Neural cell (in vitro differentiated cells): ENCODE measurements around the gene DHDH. TPM values are rescaled to one million over a fixed set of nuclear protein-coding genes. Genes with fewer than 3 reads are reported as not detected.
"Not testable (repeated sequence)": the region's sequence is repeated elsewhere in the genome, so short reads cannot be mapped to it uniquely, and the experiment has no call there.

Experiments
- H2AFZ ChIP-seq: fragments of 200-600, 300-800 bp; sonication (generic), shearing (Covaris generic); 2 replicates; pipeline ENCODE4 v1.6.0; 2014; ENCODE audit warnings: low read depth, mild to moderate bottlenecking, antibody characterized with exemption, low read length, moderate library complexity
- H3F3A ChIP-seq: fragments of 200-600 bp; shearing (Covaris generic); 2 replicates; pipeline ENCODE4 v1.6.1; 2016; ENCODE audit warnings: mild to moderate bottlenecking, moderate library complexity, mixed read lengths, antibody characterized with exemption, low read length; ENCODE audit not compliant: insufficient read depth, poor library complexity, severe bottlenecking
- H3K27ac ChIP-seq: fragments of 200-600, 300-800 bp; sonication (generic), shearing (Covaris generic); 2 replicates; pipeline ENCODE4 v1.5.1; 2014; ENCODE audit warnings: mild to moderate bottlenecking, low read length, moderate library complexity
- H3K27me3 ChIP-seq: fragments of 300-800, 200-600 bp; sonication (generic), shearing (Covaris generic); 2 replicates; pipeline ENCODE4 v1.6.0; 2014; ENCODE audit warnings: mild to moderate bottlenecking, low read depth, low read length, moderate library complexity; ENCODE audit not compliant: insufficient read depth
- H3K36me3 ChIP-seq: fragments of 300-800, 200-600 bp; sonication (generic), shearing (Covaris generic); 2 replicates; pipeline ENCODE4 v1.5.1; 2014; ENCODE audit warnings: mild to moderate bottlenecking, antibody characterized with exemption, low read length, moderate library complexity; ENCODE audit not compliant: insufficient read depth
- H3K4me2 ChIP-seq: fragments of 300-800, 200-600 bp; sonication (generic), shearing (Covaris generic); 2 replicates; pipeline ENCODE4 v1.6.0; 2014; ENCODE audit warnings: mild to moderate bottlenecking, low read length
- H3K4me3 ChIP-seq: fragments of 300-800, 200-600 bp; sonication (generic), shearing (Covaris generic); 2 replicates; pipeline ENCODE4 v1.5.1; 2014; ENCODE audit warnings: mild to moderate bottlenecking, low read length, moderate library complexity
- H3K79me2 ChIP-seq: fragments of 200-600 bp; shearing (Covaris generic); replicated peaks from 2 replicates; pipeline ENCODE4 v1.6.0; 2014; ENCODE audit warnings: mild to moderate bottlenecking, low read length, moderate library complexity; ENCODE audit not compliant: insufficient read depth
- H3K9ac ChIP-seq: fragments of 300-800, 200-600 bp; sonication (generic), shearing (Covaris generic); 2 replicates; pipeline ENCODE4 v1.6.1; 2016; ENCODE audit warnings: mild to moderate bottlenecking, low read length, mixed read lengths
- H3K9me2 ChIP-seq: fragments of 200-600 bp; shearing (Covaris generic); 2 replicates; pipeline ENCODE4 v1.6.1; 2016; ENCODE audit warnings: mild to moderate bottlenecking, low read length, mixed read lengths; ENCODE audit not compliant: insufficient read depth
- H3K9me3 ChIP-seq: fragments of 200-600, 300-800 bp; sonication (generic), shearing (Covaris generic); 2 replicates; pipeline ENCODE4 v1.6.1; 2016; ENCODE audit warnings: mild to moderate bottlenecking, mixed run types, low read length, moderate library complexity, mixed read lengths
- H4K20me1 ChIP-seq: fragments of 200-600 bp; shearing (Covaris generic); 2 replicates; pipeline ENCODE4 v1.6.1; 2016; ENCODE audit warnings: mild to moderate bottlenecking, mixed run types; ENCODE audit not compliant: insufficient read depth
- EP300 ChIP-seq: fragments of 450-650 bp; conservative IDR thresholded peaks from 2 replicates; pipeline ENCODE4 v1.6.1; 2014; ENCODE audit warnings: antibody characterized with exemption, mild to moderate bottlenecking, moderate library complexity; ENCODE audit not compliant: poor library complexity, severe bottlenecking
- EZH2 ChIP-seq: fragments of 200-600, 300-800 bp; shearing (Covaris generic), sonication (generic); IDR thresholded peaks from 2 replicates; pipeline ENCODE4 v1.6.1; 2014; ENCODE audit warnings: antibody characterized with exemption, low read length, borderline replicate concordance, mild to moderate bottlenecking; ENCODE audit not compliant: insufficient read depth, poor library complexity, severe bottlenecking
- MXI1 ChIP-seq: fragments of 450-650 bp; conservative IDR thresholded peaks from 2 replicates; pipeline ENCODE4 v1.6.1; 2014; ENCODE audit warnings: antibody characterized with exemption, mild to moderate bottlenecking; ENCODE audit not compliant: poor library complexity, severe bottlenecking
- POLR2AphosphoS5 ChIP-seq: IDR thresholded peaks from 2 replicates; pipeline ENCODE4 v1.6.1; 2012
- RAD21 ChIP-seq: fragments of 450-650 bp; conservative IDR thresholded peaks from 2 replicates; pipeline ENCODE4 v1.6.1; 2014; ENCODE audit warnings: antibody characterized with exemption, mild to moderate bottlenecking, moderate library complexity
- SMC3 ChIP-seq: fragments of 450-650 bp; conservative IDR thresholded peaks from 2 replicates; pipeline ENCODE4 v1.6.1; 2014; ENCODE audit warnings: antibody characterized with exemption, mild to moderate bottlenecking, moderate library complexity; ENCODE audit not compliant: poor library complexity
- TAF1 ChIP-seq: IDR thresholded peaks from 2 replicates; pipeline ENCODE4 v1.6.1; 2012; ENCODE audit warnings: low read depth
- polyA plus RNA-seq: library from polyadenylated mRNA; depleted of rRNA; stranded (reverse); fragments of >200 nt; gene quantifications from 2 replicates; pipeline ENCODE4 v1.2.3, GENCODE V29; 2014
- TF ChIP-seq, protein P1 (sequence below): fragments of 450-650 bp; IDR thresholded peaks from 2 replicates; pipeline ENCODE4 v1.5.1; 2014; ENCODE audit warnings: antibody characterized with exemption, mild to moderate bottlenecking, moderate library complexity; ENCODE audit not compliant: poor library complexity, severe bottlenecking
- TF ChIP-seq, protein P2 (sequence below): IDR thresholded peaks from 2 replicates; pipeline ENCODE4 v1.6.1; 2012; ENCODE audit warnings: borderline replicate concordance

Gene DHDH
- polyA plus RNA-seq, 1 donor from 2014 or later: 4.8 TPM

DNA sequence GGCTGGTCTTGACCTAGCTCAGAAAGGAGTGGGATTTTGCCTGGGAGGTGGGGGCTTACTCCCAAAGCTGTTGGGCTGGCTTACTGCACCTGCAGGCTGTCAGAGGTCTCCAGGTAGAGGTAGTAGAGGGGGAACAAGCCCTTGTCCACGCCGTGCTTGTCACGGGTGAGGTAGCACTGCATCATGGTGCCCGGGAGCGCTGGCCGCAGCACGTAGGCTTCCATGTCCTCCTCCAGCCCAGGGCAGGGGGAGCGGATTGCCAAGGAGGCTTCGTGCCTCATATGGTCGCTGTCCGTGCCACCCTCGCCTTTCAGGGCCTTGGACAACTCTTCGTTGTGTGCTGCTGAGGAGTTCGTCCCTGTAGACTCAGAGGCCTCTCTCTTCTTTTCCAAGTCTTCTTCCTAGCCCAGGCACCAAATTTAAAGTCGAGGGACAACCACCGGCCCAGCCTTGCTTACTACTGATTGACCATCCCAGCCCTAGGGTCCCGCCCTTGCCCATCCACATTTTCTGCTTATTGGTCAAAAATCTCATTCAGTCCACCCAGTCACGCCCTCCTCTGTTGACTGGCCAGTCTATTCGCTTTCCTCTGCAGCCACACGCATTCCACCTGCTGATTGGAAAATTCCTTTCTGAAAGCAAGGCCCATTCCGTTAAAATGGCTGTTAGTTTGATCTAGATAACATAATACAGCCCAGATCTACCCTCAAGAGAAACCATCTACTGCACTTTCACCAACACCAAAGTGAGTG is 45.5 kb upstream of the DHDH start:
- Histone ChIP-seq H3K9me3 (no peaks in the 10 kb centered on the region), H3K36me3 (no peaks in the 10 kb centered on the region), H3K79me2 (no peaks in the 10 kb centered on the region), H3K27ac (no peak overlapping the region), H3K9me2 (no peaks in the 10 kb centered on the region), H3K27me3 (no peaks in the 10 kb centered on the region), H2AFZ (no peak overlapping the region), H3K9ac (no peak overlapping the region), H3K4me2 (no peak overlapping the region), H4K20me1 (no peaks in the 10 kb centered on the region), H3K4me3 (no peak overlapping the region), H3F3A (no peaks in the 10 kb centered on the region)
- no peak for TF ChIP-seq EZH2
- TF ChIP-seq POLR2AphosphoS5: no peak
- no peak for TF ChIP-seq MXI1
- no peak for TF ChIP-seq EP300
- TF ChIP-seq, protein P1, sequence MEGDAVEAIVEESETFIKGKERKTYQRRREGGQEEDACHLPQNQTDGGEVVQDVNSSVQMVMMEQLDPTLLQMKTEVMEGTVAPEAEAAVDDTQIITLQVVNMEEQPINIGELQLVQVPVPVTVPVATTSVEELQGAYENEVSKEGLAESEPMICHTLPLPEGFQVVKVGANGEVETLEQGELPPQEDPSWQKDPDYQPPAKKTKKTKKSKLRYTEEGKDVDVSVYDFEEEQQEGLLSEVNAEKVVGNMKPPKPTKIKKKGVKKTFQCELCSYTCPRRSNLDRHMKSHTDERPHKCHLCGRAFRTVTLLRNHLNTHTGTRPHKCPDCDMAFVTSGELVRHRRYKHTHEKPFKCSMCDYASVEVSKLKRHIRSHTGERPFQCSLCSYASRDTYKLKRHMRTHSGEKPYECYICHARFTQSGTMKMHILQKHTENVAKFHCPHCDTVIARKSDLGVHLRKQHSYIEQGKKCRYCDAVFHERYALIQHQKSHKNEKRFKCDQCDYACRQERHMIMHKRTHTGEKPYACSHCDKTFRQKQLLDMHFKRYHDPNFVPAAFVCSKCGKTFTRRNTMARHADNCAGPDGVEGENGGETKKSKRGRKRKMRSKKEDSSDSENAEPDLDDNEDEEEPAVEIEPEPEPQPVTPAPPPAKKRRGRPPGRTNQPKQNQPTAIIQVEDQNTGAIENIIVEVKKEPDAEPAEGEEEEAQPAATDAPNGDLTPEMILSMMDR: no peak
- TF ChIP-seq RAD21: no peak
- no peak for TF ChIP-seq TAF1
- no peak for TF ChIP-seq SMC3
- TF ChIP-seq, protein P2, sequence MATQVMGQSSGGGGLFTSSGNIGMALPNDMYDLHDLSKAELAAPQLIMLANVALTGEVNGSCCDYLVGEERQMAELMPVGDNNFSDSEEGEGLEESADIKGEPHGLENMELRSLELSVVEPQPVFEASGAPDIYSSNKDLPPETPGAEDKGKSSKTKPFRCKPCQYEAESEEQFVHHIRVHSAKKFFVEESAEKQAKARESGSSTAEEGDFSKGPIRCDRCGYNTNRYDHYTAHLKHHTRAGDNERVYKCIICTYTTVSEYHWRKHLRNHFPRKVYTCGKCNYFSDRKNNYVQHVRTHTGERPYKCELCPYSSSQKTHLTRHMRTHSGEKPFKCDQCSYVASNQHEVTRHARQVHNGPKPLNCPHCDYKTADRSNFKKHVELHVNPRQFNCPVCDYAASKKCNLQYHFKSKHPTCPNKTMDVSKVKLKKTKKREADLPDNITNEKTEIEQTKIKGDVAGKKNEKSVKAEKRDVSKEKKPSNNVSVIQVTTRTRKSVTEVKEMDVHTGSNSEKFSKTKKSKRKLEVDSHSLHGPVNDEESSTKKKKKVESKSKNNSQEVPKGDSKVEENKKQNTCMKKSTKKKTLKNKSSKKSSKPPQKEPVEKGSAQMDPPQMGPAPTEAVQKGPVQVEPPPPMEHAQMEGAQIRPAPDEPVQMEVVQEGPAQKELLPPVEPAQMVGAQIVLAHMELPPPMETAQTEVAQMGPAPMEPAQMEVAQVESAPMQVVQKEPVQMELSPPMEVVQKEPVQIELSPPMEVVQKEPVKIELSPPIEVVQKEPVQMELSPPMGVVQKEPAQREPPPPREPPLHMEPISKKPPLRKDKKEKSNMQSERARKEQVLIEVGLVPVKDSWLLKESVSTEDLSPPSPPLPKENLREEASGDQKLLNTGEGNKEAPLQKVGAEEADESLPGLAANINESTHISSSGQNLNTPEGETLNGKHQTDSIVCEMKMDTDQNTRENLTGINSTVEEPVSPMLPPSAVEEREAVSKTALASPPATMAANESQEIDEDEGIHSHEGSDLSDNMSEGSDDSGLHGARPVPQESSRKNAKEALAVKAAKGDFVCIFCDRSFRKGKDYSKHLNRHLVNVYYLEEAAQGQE: no peak

DNA sequence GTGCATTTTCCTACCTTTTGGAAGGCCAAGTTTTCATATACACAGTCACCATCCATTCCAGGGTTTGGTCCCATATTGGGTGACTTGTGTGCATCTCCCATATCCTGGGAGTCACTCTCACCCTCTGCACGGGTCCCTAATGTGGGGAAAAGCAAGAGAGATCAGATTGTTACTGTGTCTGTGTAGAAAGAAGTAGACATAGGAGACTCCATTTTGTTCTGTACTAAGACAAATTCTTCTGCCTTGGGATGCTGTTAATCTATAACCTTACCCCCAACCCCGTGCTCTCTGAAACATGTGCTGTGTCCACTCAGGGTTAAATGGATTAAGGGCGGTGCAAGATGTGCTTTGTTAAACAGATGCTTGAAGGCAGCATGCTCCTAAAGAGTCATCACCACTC is 44.0 kb upstream of the DHDH start:
- H3K9ac ChIP-seq, H3K36me3 ChIP-seq, H3K4me2 ChIP-seq, H2AFZ ChIP-seq, H3K27ac ChIP-seq, H3K27me3 ChIP-seq, H4K20me1 ChIP-seq, H3K79me2 ChIP-seq, H3K4me3 ChIP-seq, H3K9me3 ChIP-seq, H3K9me2 ChIP-seq, H3F3A ChIP-seq: not testable (repeated sequence)
